ENCODE data around the gene FBXO17.
"Not testable (repeated sequence)": the region's sequence is repeated elsewhere in the genome, so short reads cannot be mapped to it uniquely, and the experiment has no call there.

The FBXO17 gene

GRCh38 chr19:38979812-38980211 lies 4.3 kb upstream of the FBXO17 start:
- FAIRE-seq = no peak

- no peak for FAIRE-seq
Measured at GRCh38 chr19:38978326-38978689, 2.8 kb upstream of the FBXO17 start.

- no peak for FAIRE-seq
Measured at GRCh38 chr19:38977445-38978325, 2.1 kb upstream of the FBXO17 start.

- no peak for FAIRE-seq
Measured at GRCh38 chr19:38975861-38976271, 324 bp upstream of the FBXO17 start.

GRCh38 chr19:38974624-38975213 lies 823 bp downstream of the FBXO17 start:
- FAIRE-seq = no peak

DNA sequence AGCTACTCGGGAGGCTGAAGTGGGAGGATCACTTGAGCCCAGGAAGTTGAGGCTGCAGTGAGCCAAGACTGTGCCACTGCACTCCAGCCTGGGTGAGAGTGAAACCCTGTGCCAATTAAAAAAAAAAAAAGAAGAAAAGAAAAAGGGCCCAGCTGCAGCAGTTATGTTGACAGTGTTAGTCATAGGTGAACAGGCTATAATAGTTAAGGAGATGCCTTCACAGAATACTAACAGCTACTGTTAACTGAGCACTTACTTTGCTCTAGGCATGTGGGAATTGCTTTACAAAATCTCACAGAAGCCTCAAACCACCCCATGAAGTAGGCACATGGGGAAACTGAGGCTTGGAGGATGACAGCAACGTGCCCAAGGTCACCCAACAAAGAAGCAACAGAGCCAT lies 3.9 kb downstream of the FBXO17 start:
- no peak for FAIRE-seq

- FAIRE-seq = no peak
Measured at GRCh38 chr19:38970664-38971532, 4.6 kb downstream of the FBXO17 start.

GRCh38 chr19:38966149-38966548 lies 9.4 kb downstream of the FBXO17 start:
- not testable (repeated sequence) for FAIRE-seq

GRCh38 chr19:38964738-38965137 lies 10.8 kb downstream of the FBXO17 start:
- no peak for FAIRE-seq

DNA sequence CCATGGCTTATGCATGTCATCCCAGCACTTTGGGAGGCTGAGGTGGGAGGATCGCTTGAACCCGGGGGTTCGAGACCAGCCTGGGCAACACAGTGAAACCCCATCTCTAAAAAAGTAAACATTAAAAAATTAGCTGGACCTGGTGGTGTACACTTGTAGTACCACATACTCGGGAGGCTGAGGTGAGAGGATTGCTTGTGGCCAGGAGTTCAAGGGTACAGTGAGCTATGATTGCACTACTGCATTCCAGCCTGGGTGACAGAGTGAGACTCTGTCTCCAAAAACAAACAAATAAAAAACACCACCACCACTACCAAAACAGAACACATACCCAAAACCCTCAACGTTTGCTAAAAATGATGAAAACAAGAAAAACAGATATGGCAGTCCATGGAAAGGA lies 15.9 kb downstream of the FBXO17 start:
- FAIRE-seq = no peak

DNA sequence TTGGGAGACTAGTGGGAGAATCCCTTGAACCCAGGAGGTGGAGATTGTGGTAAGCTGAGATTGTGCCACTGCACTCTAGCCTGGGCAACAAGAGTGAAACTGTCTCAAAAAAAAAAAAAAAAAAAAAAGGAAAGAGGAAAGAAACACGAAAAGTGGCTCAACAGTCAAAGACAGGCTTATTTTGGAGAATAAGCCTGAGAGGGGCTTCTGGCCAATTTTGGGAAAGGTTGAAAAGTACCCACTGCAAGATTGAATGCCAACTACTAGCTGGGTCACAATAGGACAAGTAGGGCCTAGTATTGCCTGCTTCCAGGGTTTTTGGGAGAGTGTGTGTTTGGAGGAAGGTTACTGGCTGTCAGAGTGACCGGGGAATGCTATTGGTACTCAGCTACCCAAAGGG lies 17.2 kb downstream of the FBXO17 start:
- FAIRE-seq = no peak

GRCh38 chr19:38956264-38956663 lies 19.3 kb downstream of the FBXO17 start:
- no peak for FAIRE-seq

DNA sequence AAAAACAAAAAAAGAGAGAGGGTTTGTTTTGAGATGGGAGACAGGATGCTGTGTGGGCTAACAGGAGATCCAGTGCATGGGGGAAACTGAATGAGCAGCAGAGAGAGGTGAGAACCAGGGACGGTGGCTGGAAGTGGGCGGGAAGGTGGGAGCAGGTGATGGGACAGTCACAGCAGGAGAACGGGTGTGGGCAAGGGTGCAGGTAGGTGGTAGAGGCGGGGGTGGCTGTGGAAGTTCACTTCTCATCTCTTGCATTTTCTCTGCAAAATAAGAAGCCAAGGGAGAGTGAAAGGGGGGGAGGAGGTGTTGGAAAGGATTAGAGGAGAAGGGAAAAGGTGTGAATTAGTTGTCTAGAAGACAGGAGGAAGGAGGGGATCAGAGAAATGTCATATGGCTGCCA lies 21.9 kb downstream of the FBXO17 start:
- FAIRE-seq = no peak

- FAIRE-seq = no peak
Measured at GRCh38 chr19:38952395-38953165, 23.0 kb downstream of the FBXO17 start.

DNA sequence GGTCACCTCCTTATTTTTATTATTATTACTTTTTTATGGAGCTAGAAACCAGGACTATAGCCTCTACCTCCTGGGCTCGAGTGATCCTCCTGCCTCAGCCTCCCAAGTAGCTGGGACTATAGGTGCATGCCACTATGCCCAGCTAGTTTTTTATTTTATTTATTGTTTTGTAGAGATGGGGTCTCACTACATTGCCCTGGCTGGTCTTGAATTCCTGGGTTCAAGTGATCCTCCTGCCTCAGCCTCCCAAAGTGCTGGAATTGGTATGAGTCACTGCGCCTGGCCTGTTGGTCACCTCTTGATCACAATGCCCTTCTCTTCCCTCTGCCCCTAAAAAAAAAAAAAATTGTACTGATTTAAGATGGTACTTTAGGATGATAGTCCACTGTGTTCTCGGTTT lies 24.4 kb downstream of the FBXO17 start:
- FAIRE-seq = no peak

GRCh38 chr19:38949580-38950367 lies 25.8 kb downstream of the FBXO17 start:
- no peak for FAIRE-seq

DNA sequence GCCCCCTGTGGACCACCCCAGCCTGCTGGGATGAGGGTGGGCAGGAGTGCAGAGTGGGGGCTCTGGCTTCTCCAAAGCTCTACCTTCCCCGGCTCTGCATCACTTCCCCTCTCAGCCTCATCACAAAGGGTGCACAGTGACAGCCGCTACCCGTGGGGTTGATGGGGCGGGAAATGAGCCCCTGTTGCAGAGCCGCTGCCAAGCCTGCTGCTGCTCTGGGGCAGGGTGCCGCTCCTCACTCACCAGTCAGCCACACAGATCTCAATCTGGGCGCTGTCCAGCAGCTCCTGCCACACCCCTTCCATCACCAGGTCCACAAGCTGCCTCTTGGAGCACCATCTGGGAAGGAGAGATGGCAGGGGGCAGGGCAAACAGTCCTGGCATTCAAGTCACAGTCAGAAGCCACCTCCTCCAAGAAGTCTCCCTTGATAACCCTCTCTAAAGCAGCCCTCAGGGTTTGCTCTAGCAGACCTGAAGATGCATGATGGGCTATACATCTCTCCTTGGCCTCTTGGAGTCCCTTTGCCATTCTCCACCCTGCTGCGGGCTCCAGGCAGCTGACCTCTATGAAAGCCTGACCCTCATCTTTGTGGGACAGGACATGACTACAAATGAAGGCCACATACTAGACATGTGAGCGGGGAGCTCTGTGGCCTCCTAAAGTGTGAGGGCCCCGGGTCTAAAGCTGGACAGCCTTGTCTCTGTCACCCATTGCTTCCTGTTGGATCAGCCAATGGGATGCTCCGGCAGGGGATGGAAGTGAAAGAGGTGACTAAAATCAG lies 29.1 kb downstream of the FBXO17 start:
- FAIRE-seq = no peak

GRCh38 chr19:38945562-38946228 lies 29.8 kb downstream of the FBXO17 start:
- FAIRE-seq = no peak

- FAIRE-seq = no peak
Measured at GRCh38 chr19:38944981-38945506, 30.5 kb downstream of the FBXO17 start.

Measured in colon (tissue), 2 donors.